K562 (cell line): Measurements from ENCODE around the gene PCNX3. TPM values are rescaled to one million over a fixed set of nuclear protein-coding genes. Genes with fewer than 3 reads are reported as not detected.

ENCODE experiments used
- ATAC-seq: fragments of 200-7000 bp; cut with Tn5 transposase; 3 replicates; pipeline ENCODE4 v1.9.1; 2020; ENCODE audit warnings: moderate library complexity
- BruUV-seq: library from RNA; stranded (reverse); fragments of 400-500 nt; replicated peaks from 2 replicates; lab custom pipeline; 2021; lab: Mats Ljungman, UMichigan
- CTCF ChIA-PET: fragments of 300-600 bp; formaldehyde crosslinking; extraction: SDS; loops from one replicate; lab custom pipeline; 2021; ENCODE audit warnings: low intra/inter-chr PET ratio; lab: Yijun Ruan, JAX
- POLR2A ChIA-PET: fragments of 300-600, 350-650 bp; sonication (Branson Sonifier 250); formaldehyde crosslinking; extraction: SDS; loops from one replicate; lab custom pipeline; 2021; ENCODE audit warnings: antibody characterized with exemption, inconsistent platforms; lab: Yijun Ruan, JAX
- DNase-seq, 4 experiments: peaks; one replicate each; pipeline versions ENCODE4 v3.0.0 to v3.0.0-alpha.2; 2011 to 2018; ENCODE audit warnings: low spot score in 3 of 4, mixed read lengths in 3 of 4; ENCODE audit errors: extremely low read depth in 1 of 4
- FAIRE-seq: peaks from 2 replicates; lab custom pipeline; 2011; peaks lifted over from hg19 to GRCh38; lab: Jason Lieb, UNC
- H2AFZ ChIP-seq: 2 replicates; pipeline ENCODE4 v1.6.0; 2011; ENCODE audit warnings: low read depth, low read length, control low read depth, inconsistent platforms
- H3K27ac ChIP-seq: fragments of 200-600 bp; 3 replicates; pipeline ENCODE4 v1.8.0; 2011; ENCODE audit warnings: low read depth, mild to moderate bottlenecking, control low read depth, inconsistent platforms, low read length, moderate library complexity, mixed read lengths; ENCODE audit errors: extremely low read depth
- H3K27me3 ChIP-seq, 2 experiments: fragments of 300-600 bp in 1 of 2; 2 replicates in 1 of 2; 3 replicates in 1 of 2; pipeline versions ENCODE4 v1.6.0 to v1.8.0; 2011; ENCODE audit warnings: inconsistent platforms in 2 of 2, low read length in 2 of 2, mild to moderate bottlenecking in 1 of 2, mixed read lengths in 1 of 2, moderate library complexity in 1 of 2; ENCODE audit not compliant: control insufficient read depth in 2 of 2, insufficient read depth in 2 of 2
- H3K36me3 ChIP-seq: fragments of 300-600 bp; 3 replicates; pipeline ENCODE4 v1.8.0; 2011; ENCODE audit warnings: mild to moderate bottlenecking, low read length, inconsistent platforms; ENCODE audit not compliant: control insufficient read depth, insufficient read depth
- H3K4me1 ChIP-seq, 2 experiments: fragments of 200-600 bp in 1 of 2; replicated peaks in 1 of 2; 2 replicates in 1 of 2; 3 replicates in 1 of 2; pipeline versions ENCODE4 v1.5.1 to v1.8.0; 2011; ENCODE audit warnings: inconsistent platforms in 2 of 2, low read length in 2 of 2, mild to moderate bottlenecking in 1 of 2, mixed read lengths in 1 of 2, moderate library complexity in 1 of 2; ENCODE audit not compliant: control insufficient read depth in 2 of 2, insufficient read depth in 2 of 2
- H3K4me2 ChIP-seq: 2 replicates; pipeline ENCODE4 v1.6.1; 2011; ENCODE audit warnings: low read length, control low read depth, inconsistent platforms, mixed read lengths; ENCODE audit not compliant: insufficient read depth
- H3K4me3 ChIP-seq: fragments of 200-600 bp; sonication (generic), shearing (Covaris generic); 2 replicates; pipeline ENCODE4 v1.5.1; 2016; ENCODE audit warnings: control low read depth, inconsistent platforms
- H3K79me2 ChIP-seq: fragments of 200-600 bp; 3 replicates; pipeline ENCODE4 v1.8.0; 2011; ENCODE audit warnings: low read length, inconsistent platforms; ENCODE audit not compliant: control insufficient read depth, insufficient read depth
- H3K9ac ChIP-seq, 2 experiments: 2 replicates each; pipeline versions ENCODE4 v1.6.0 to v1.6.1; 2011; ENCODE audit warnings: low read depth in 2 of 2, low read length in 2 of 2, control low read depth in 1 of 2, inconsistent platforms in 1 of 2, mild to moderate bottlenecking in 1 of 2, mixed read lengths in 1 of 2; ENCODE audit not compliant: insufficient read depth in 1 of 2
- H3K9me1 ChIP-seq: one replicate; pipeline ENCODE4 v1.6.0; 2011; ENCODE audit warnings: inconsistent platforms, mild to moderate bottlenecking, low read length, moderate library complexity; ENCODE audit not compliant: control insufficient read depth, insufficient read depth
- H3K9me3 ChIP-seq: replicated peaks from 2 replicates; pipeline ENCODE4 v1.5.1; 2011; ENCODE audit warnings: low read depth, low read length, inconsistent platforms; ENCODE audit not compliant: control insufficient read depth, insufficient read depth
- H4K20me1 ChIP-seq: replicated peaks from 2 replicates; pipeline ENCODE4 v1.6.1; 2011; ENCODE audit warnings: low read length, inconsistent platforms, mixed read lengths; ENCODE audit not compliant: control insufficient read depth, insufficient read depth
- ARID2 ChIP-seq: fragments of 450-650 bp; IDR thresholded peaks from 2 replicates; pipeline ENCODE4 v1.6.1; 2017; ENCODE audit warnings: antibody characterized with exemption, mild to moderate bottlenecking
- BHLHE40 ChIP-seq: IDR thresholded peaks from 2 replicates; pipeline ENCODE4 v1.6.1; 2011; ENCODE audit warnings: low read length, improper control_type of control experiment
- CBX8 ChIP-seq: fragments of 200-600 bp; sonication (generic); IDR thresholded peaks from 2 replicates; pipeline ENCODE4 v1.6.1; 2012; ENCODE audit warnings: borderline replicate concordance, mixed run types, low read depth, mild to moderate bottlenecking, moderate library complexity, mixed read lengths, low read length, control low read depth, inconsistent platforms; ENCODE audit not compliant: poor library complexity, severe bottlenecking; ENCODE audit errors: extremely low read depth
- KLF10 ChIP-seq: fragments of 250-450 bp; sonication (Bioruptor Pico); IDR thresholded peaks from 2 replicates; pipeline ENCODE4 v1.6.1; 2021; ENCODE audit warnings: matching md5 sums
- POLR2G ChIP-seq: fragments of 200-400 bp; formaldehyde crosslinking; IDR thresholded peaks from 2 replicates; pipeline ENCODE4 v1.6.1; 2017; ENCODE audit warnings: low read depth, mild to moderate bottlenecking, antibody characterized with exemption, low read length, moderate library complexity
- PRMT5 ChIP-seq: sonication (generic); formaldehyde crosslinking; IDR thresholded peaks from 2 replicates; pipeline ENCODE4 v1.5.0; 2020; ENCODE audit warnings: missing genetic modification reagents
- RBM14 ChIP-seq: fragments of 200-400 bp; formaldehyde crosslinking; IDR thresholded peaks from 2 replicates; pipeline ENCODE4 v1.6.1; 2018; ENCODE audit warnings: low read depth, mild to moderate bottlenecking, low read length, moderate library complexity, borderline replicate concordance; ENCODE audit not compliant: insufficient read depth
- RBM15 ChIP-seq: fragments of 200-400 bp; formaldehyde crosslinking; IDR thresholded peaks from 2 replicates; pipeline ENCODE4 v1.6.1; 2018; ENCODE audit warnings: mild to moderate bottlenecking, low read length, moderate library complexity; ENCODE audit not compliant: insufficient read depth
- SMARCA4 ChIP-seq: fragments of 450-650 bp; IDR thresholded peaks from 2 replicates; pipeline ENCODE4 v1.6.1; 2016
- STAT6 ChIP-seq: sonication (generic); formaldehyde crosslinking; IDR thresholded peaks from 2 replicates; pipeline ENCODE4 v1.8.1; 2023; ENCODE audit warnings: mild to moderate bottlenecking, missing genetic modification reagents
- WGBS: fragments of 100-300 bp; shearing (Covaris generic); methylation state at CpG from one replicate; pipeline ENCODE4 v1.1.6; 2016; ENCODE audit warnings: low coverage, mixed read lengths; ENCODE audit not compliant: insufficient coverage; ENCODE audit errors: missing lambda C conversion rate; 5-methylcytosine and 5-hydroxymethylcytosine counted together
- in situ Hi-C: fragments of 300-500 bp; cut with MboI; formaldehyde crosslinking; loops from 4 replicates; pipeline ENCODE4 v1.15.0; 2018; ENCODE audit warnings: inconsistent platforms, mixed read lengths
- intact Hi-C: fragments of 100-400 bp; cut with micrococcal nuclease; formaldehyde crosslinking; loops from 2 replicates; pipeline ENCODE4 v1.14.2; 2022
- polyA plus RNA-seq, 8 experiments: library from polyadenylated mRNA; depleted of rRNA in 4 of 8; stranded (reverse) in 5 of 8; unstranded in 3 of 8; fragments of >200 nt; fragmentation: Nextera tagmentation in 2 of 8; fragmentation: Illumina TruSeq in 1 of 8; extraction: Ambion mirVana in 2 of 8; extraction: Trizol in 1 of 8; gene quantifications; 2 replicates each; pipeline versions ENCODE4 v1.2.1 to v1.2.3, GENCODE V29; 2011 to 2014; ENCODE audit warnings: inconsistent platforms in 1 of 8, missing spikeins in 1 of 8
- total RNA-seq, 7 experiments: library from RNA; depleted of rRNA in 6 of 7; stranded (reverse); fragments of >200 nt in 6 of 7; fragmentation: Illumina TruSeq in 2 of 7; extraction: Trizol in 2 of 7; gene quantifications; 2 replicates each; pipeline versions ENCODE4 v1.2.1 to v1.2.3, GENCODE V29; 2011 to 2021; ENCODE audit warnings: low replicate concordance in 1 of 7

The PCNX3 gene
- total and polyA plus RNA-seq, 9 of the 15 experiments (the other 6 are each of a cell fraction or from before 2014, with no cell fraction given): 0.11 to 47.8 (median 12.8) TPM

GRCh38 chr11:65625628-65626342 is 10.2 kb downstream of the PCNX3 start:
- intact Hi-C loops: no loop called here
- H3K9me3 ChIP-seq: no peaks in the 10 kb centered on the region
- ChIA-PET CTCF (interaction anchor here (1.1 to 2.2 kb wide), 3 partner anchors 192 to 363 kb away, joined by 5 to 27 read pairs (median 6); no protein-coding TSS in a partner anchor), POLR2A (interaction anchor here (0.5 to 1.9 kb wide), 4 partner anchors 8 to 87 kb away, joined by 3 to 7 read pairs (median 3); partner anchors contain the start of gene PCNX3)
- FAIRE-seq (no peak), DNase-seq (peak in 3 of 4 experiments; percentile 32 to 46 (median 39)), ATAC-seq (peak; percentile 81)
- no peak overlapping the region for H3K4me2 ChIP-seq
- no peaks in the 10 kb centered on the region for H3K27me3 ChIP-seq
- no peak overlapping the region for H3K27ac ChIP-seq
- peaks cover 0 to 28% of the 10 kb centered on the region in 2 experiments; a peak in 1 of 5 replicates for H3K4me1 ChIP-seq
- 91% methylated on average over 26 of the region's 30 CpGs for WGBS
- no peak overlapping the region for H3K4me3 ChIP-seq
- H3K9ac ChIP-seq: 0 out of 4 replicates have a peak overlapping the region, but pooled peaks of 1 of the 2 experiments have one; percentile 21
- no peaks in the 10 kb centered on the region; the same call in 2 of the 3 replicates for H3K79me2 ChIP-seq
- H3K9me1 ChIP-seq: no peaks in the 10 kb centered on the region
- H4K20me1 ChIP-seq: 0 out of 2 replicates have a peak, but pooled peaks cover 5% of the 10 kb centered on the region
- in situ Hi-C loops: no loop called here
- H3K36me3 ChIP-seq: peaks cover 94% of the 10 kb centered on the region; the same call in 2 of the 3 replicates
- no peak overlapping the region for H2AFZ ChIP-seq
- BruUV-seq: no TSS peak
- TF ChIP-seq RBM14: no peak
- TF ChIP-seq KLF10: no peak
- TF ChIP-seq PRMT5 (CRISPR knock-in tag): no peak
- TF ChIP-seq STAT6 (CRISPR knock-in tag): no peak
- 0 out of 2 replicates have a peak, but pooled peaks have one; percentile 36 for TF ChIP-seq POLR2G
- TF ChIP-seq SMARCA4: no peak
- no peak for TF ChIP-seq RBM15
- TF ChIP-seq CBX8: no peak
- TF ChIP-seq BHLHE40: 0 out of 2 replicates have a peak, but pooled peaks have one; percentile 22
- TF ChIP-seq ARID2: peak; percentile 44; the same call in 1 of the 2 replicates
